HL-60 (cell line): ENCODE measurements around the gene PLCH2.

Source experiments
- GABPA ChIP-seq: IDR thresholded peaks from 2 replicates; pipeline ENCODE4 v1.6.1; 2012; ENCODE audit warnings: low read depth
- POLR2AphosphoS5 ChIP-seq: IDR thresholded peaks from 2 replicates; pipeline ENCODE4 v1.6.1; 2012; ENCODE audit warnings: low read depth
- TF ChIP-seq, protein P1 (sequence below): IDR thresholded peaks from 2 replicates; pipeline ENCODE4 v1.6.1; 2012; ENCODE audit warnings: low read depth; ENCODE audit not compliant: insufficient replicate concordance
- TF ChIP-seq, protein P2 (sequence below): IDR thresholded peaks from one replicate; pipeline ENCODE4 v1.5.1; 2011; ENCODE audit warnings: low read length, control low read depth, inconsistent platforms; ENCODE audit not compliant: insufficient read depth

- TF ChIP-seq POLR2AphosphoS5 (no peak), GABPA (no peak)
- TF ChIP-seq, protein P1, sequence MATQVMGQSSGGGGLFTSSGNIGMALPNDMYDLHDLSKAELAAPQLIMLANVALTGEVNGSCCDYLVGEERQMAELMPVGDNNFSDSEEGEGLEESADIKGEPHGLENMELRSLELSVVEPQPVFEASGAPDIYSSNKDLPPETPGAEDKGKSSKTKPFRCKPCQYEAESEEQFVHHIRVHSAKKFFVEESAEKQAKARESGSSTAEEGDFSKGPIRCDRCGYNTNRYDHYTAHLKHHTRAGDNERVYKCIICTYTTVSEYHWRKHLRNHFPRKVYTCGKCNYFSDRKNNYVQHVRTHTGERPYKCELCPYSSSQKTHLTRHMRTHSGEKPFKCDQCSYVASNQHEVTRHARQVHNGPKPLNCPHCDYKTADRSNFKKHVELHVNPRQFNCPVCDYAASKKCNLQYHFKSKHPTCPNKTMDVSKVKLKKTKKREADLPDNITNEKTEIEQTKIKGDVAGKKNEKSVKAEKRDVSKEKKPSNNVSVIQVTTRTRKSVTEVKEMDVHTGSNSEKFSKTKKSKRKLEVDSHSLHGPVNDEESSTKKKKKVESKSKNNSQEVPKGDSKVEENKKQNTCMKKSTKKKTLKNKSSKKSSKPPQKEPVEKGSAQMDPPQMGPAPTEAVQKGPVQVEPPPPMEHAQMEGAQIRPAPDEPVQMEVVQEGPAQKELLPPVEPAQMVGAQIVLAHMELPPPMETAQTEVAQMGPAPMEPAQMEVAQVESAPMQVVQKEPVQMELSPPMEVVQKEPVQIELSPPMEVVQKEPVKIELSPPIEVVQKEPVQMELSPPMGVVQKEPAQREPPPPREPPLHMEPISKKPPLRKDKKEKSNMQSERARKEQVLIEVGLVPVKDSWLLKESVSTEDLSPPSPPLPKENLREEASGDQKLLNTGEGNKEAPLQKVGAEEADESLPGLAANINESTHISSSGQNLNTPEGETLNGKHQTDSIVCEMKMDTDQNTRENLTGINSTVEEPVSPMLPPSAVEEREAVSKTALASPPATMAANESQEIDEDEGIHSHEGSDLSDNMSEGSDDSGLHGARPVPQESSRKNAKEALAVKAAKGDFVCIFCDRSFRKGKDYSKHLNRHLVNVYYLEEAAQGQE, result no peak
- TF ChIP-seq, protein P2, sequence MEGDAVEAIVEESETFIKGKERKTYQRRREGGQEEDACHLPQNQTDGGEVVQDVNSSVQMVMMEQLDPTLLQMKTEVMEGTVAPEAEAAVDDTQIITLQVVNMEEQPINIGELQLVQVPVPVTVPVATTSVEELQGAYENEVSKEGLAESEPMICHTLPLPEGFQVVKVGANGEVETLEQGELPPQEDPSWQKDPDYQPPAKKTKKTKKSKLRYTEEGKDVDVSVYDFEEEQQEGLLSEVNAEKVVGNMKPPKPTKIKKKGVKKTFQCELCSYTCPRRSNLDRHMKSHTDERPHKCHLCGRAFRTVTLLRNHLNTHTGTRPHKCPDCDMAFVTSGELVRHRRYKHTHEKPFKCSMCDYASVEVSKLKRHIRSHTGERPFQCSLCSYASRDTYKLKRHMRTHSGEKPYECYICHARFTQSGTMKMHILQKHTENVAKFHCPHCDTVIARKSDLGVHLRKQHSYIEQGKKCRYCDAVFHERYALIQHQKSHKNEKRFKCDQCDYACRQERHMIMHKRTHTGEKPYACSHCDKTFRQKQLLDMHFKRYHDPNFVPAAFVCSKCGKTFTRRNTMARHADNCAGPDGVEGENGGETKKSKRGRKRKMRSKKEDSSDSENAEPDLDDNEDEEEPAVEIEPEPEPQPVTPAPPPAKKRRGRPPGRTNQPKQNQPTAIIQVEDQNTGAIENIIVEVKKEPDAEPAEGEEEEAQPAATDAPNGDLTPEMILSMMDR, result no peak
Observed at GRCh38 chr1:2552189-2552588, 76.1 kb downstream of the PLCH2 start.
